ENCODE results near the gene DCST1. TPM values are rescaled to one million over a fixed set of nuclear protein-coding genes. Genes with fewer than 3 reads are reported as not detected.
A peak's percentile ranks its signal among the peaks of the same experiment; 100 is the strongest.

The DCST1 gene
- total and polyA plus RNA-seq, 2 of the 8 experiments (the other 6 are each of a cell fraction or from before 2014, with no cell fraction given): not detected

DNA sequence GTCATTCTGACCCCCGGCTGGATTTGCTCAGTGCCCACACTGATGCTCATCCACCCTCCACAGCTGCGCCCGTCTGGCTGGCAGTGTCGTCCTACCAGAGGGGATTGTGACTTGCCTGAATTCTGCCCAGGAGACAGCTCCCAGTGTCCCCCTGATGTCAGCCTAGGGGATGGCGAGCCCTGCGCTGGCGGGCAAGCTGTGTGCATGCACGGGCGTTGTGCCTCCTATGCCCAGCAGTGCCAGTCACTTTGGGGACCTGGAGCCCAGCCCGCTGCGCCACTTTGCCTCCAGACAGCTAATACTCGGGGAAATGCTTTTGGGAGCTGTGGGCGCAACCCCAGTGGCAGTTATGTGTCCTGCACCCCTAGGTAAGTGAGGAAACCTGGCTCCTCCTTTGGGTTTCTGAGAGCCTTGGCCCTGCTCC is 24.2 kb downstream of the DCST1 start (continued):
- TF ChIP-seq TEAD4 (IDR thresholded peaks at IDR 0.05; ENCODE audit: low read depth, low read length) (peak; percentile 77), CBX5 (IDR thresholded peaks at IDR 0.05; ENCODE audit: low read depth, low read length) (no peak), KDM5A (IDR thresholded peaks at IDR 0.05; ENCODE audit: low read length) (no peak), POLR2AphosphoS5 (IDR thresholded peaks at IDR 0.05; ENCODE audit: low read depth, low read length) (no peak), CBX8 (IDR thresholded peaks at IDR 0.05; ENCODE audit: borderline replicate concordance, low read depth, low read length) (no peak), JUN (IDR thresholded peaks at IDR 0.05; ENCODE audit: low read depth, low read length) (no peak), RBBP5 (IDR thresholded peaks at IDR 0.05; ENCODE audit: borderline replicate concordance, low read depth, low read length) (no peak)
